Heart left ventricle (tissue), 16 donors: ENCODE measurements around the gene ATP11B. TPM values are rescaled to one million over a fixed set of nuclear protein-coding genes. Genes with fewer than 3 reads are reported as not detected.

ENCODE experiments used
- ATAC-seq, 4 donors: fragments of 200-7000 bp; cut with Tn5 transposase; one replicate each; pipeline ENCODE4 v1.9.1; 2020 to 2022; ENCODE audit warnings: moderate library complexity in 4 of 4, mild to moderate bottlenecking in 3 of 4, moderate number of reproducible peaks in 1 of 4
- DNase-seq, 5 donors: peaks; one replicate each; pipeline ENCODE4 v3.0.0-alpha.2; 2020
- H3K27ac ChIP-seq, 12 donors: fragments of 200-600 bp; sonication (generic) in 4 of 12; one replicate each; pipeline versions ENCODE4 v1.5.0 to v1.8.0; 2016 to 2022; ENCODE audit warnings: mild to moderate bottlenecking in 2 of 12
- H3K27me3 ChIP-seq, 9 donors: fragments of 200-600 bp; sonication (generic) in 2 of 9; one replicate each; pipeline versions ENCODE4 v1.5.1 to v1.8.0; 2016 to 2022; ENCODE audit warnings: mild to moderate bottlenecking in 3 of 9
- H3K36me3 ChIP-seq, 9 donors: fragments of 200-600 bp; sonication (generic) in 2 of 9; one replicate each; pipeline versions ENCODE4 v1.5.0 to v1.8.0; 2018 to 2022; ENCODE audit warnings: mild to moderate bottlenecking in 2 of 9
- H3K4me1 ChIP-seq, 12 donors: fragments of 200-600 bp; sonication (generic) in 4 of 12; one replicate each; pipeline versions ENCODE4 v1.5.0 to v1.8.0; 2016 to 2022; ENCODE audit warnings: mild to moderate bottlenecking in 3 of 12
- H3K4me3 ChIP-seq, 12 donors: fragments of 200-600 bp; sonication (generic) in 4 of 12; one replicate each; pipeline versions ENCODE4 v1.5.0 to v1.8.0; 2017 to 2022; ENCODE audit warnings: mild to moderate bottlenecking in 9 of 12, moderate library complexity in 4 of 12
- H3K9me3 ChIP-seq, 12 donors: fragments of 200-600 bp; sonication (generic) in 4 of 12; one replicate each; pipeline versions ENCODE4 v1.5.0 to v1.8.0; 2016 to 2022; ENCODE audit warnings: mild to moderate bottlenecking in 1 of 12
- CTCF ChIP-seq, 12 donors: fragments of 200-600 bp; sonication (generic) in 4 of 12; IDR thresholded peaks; one replicate each; pipeline versions ENCODE4 v1.5.0 to v1.8.0; 2018 to 2022; ENCODE audit warnings: antibody characterized with exemption in 12 of 12, mild to moderate bottlenecking in 5 of 12
- POLR2A ChIP-seq, 2 donors: fragments of 450-650 bp; IDR thresholded peaks; one replicate each; pipeline ENCODE4 v1.6.1; 2017; ENCODE audit warnings: antibody characterized with exemption in 2 of 2, mild to moderate bottlenecking in 2 of 2, moderate library complexity in 2 of 2
- WGBS, 4 donors: extraction: QIAGEN DNeasy Blood & Tissue Kit in 2 of 4; methylation state at CpG; one replicate each; pipeline versions ENCODE4 v1.1.5 to v1.1.7; 2013 to 2018; 5-methylcytosine and 5-hydroxymethylcytosine counted together
- intact Hi-C, 10 donors: fragments of 100-400 bp; cut with DNase I; formaldehyde crosslinking; loops; one replicate each; pipeline versions ENCODE4 v1.11.1 to v1.14.2; 2022
- polyA plus RNA-seq, 2 donors: library from polyadenylated mRNA; stranded (reverse); fragments of 200-250 nt; gene quantifications; one replicate each; pipeline ENCODE4 v1.2.3, GENCODE V29; 2013
- total RNA-seq, 9 donors: library from RNA; depleted of rRNA in 2 of 9; stranded (reverse); fragments of >200 nt in 2 of 9; fragmentation: NEBNext Ultra II Directional in 3 of 9; extraction: Animal tissue kit (Norgen Biotek cat#: 25700) in 3 of 9; gene quantifications; one replicate each; pipeline versions ENCODE4 v1.1.0 to v1.2.4, GENCODE V29; 2016 to 2023
- donor health status: ischemic (EF 13 %, LVEDD 7.1; RV severe dilation, severe dysfunction).
- donor health status: healthy with polysubstance abuse.
- donor health status: DM: no; HTN: yes; CAD: no.
- donor health status: DM: no; HTN: no; CAD: no.
- donor health status: ischemic (EF 25% LVEDD 6.9; RV normal size, moderate dysfunction).
- donor health status: ischemic (EF 25% LVEDD 5.7; RV mildly dilated, moderate dysfunction).
- donor health status: healthy.
- donor health status: DM: yes; HTN: yes; CAD: no.
- donor health status: ischemic (EF 35%, LVEDD 5.7; RV mildly dilated, moderate dysfunction).
- donor health status: nonischemic (EF 11% LVEDD 7.7; RV severe dilation, severe dysfunction).
- donor health status: DM: yes; HTN: yes; CAD: no.
- donor health status: PGD.
- donor health status: ischemic (EF 29% LVEDD 5.4; RV normal size, mild dysfunction).
- donor health status: nonischemic (EF 23%, LVEDD 6.1; RV moderate dilation, normal function).

Gene ATP11B
- total and polyA plus RNA-seq, 11 donors, result 4.9 to 45.6 (median 30.9) TPM

DNA sequence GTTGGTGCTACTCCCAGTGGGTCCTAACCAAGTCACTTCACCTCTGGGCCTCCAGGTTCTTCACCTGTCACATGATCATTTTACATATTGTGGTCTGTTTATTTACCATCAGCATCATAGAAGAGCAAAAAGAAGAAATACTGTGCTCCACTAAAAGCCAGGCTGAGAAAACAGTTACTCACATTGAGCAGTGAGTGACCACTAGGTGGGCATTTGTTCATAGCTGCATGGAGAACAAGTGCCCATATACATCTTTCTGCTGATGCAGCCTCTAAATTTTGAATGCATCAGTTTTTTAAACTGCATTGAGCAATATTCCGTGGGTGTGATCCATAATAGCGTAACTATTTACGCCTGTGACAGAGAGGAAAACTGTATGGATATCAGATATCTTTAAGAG, 110.9 kb downstream of the ATP11B start:
- Histone ChIP-seq H3K4me3 (no peak overlapping the region), H3K27me3 (no peaks in the 10 kb centered on the region), H3K27ac (no peak overlapping the region), H3K36me3 (peaks cover 0 to 96% (median 61%) of the 10 kb centered on the region in 9 donors), H3K9me3 (no peaks in the 10 kb centered on the region), H3K4me1 (no peaks in the 10 kb centered on the region)
- intact Hi-C loops, result no loop called here
- WGBS, 4 donors, result 92 to 97% (median 96%) methylated on average over 3 of the region's 3 CpGs
- no peak for DNase-seq
- no peak for ATAC-seq
- TF ChIP-seq POLR2A (IDR thresholded peaks at IDR 0.05), result no peak
- TF ChIP-seq CTCF (IDR thresholded peaks at IDR 0.05), result peak in 2 of 12 donors; percentile 4 to 6

GRCh38 chr3:182905623-182906022, 112.3 kb downstream of the ATP11B start:
- Histone ChIP-seq H3K36me3 (peaks cover 0 to 92% (median 46%) of the 10 kb centered on the region in 9 donors), H3K27me3 (no peaks in the 10 kb centered on the region), H3K9me3 (no peaks in the 10 kb centered on the region), H3K27ac (no peak overlapping the region), H3K4me1 (no peaks in the 10 kb centered on the region), H3K4me3 (no peak overlapping the region)
- intact Hi-C loops, result loop anchor here in 1 of 10 donors (5.0 kb wide), 1 partner anchor 482 kb away; no protein-coding TSS in a partner anchor
- no peak for TF ChIP-seq POLR2A (IDR thresholded peaks at IDR 0.05)
- 89 to 98% (median 97%) methylated on average over 4 of the region's 4 CpGs for WGBS, 4 donors
- ATAC-seq, result no peak
- no peak for DNase-seq

GRCh38 chr3:182906036-182906435, 112.7 kb downstream of the ATP11B start:
- no peak for TF ChIP-seq POLR2A (IDR thresholded peaks at IDR 0.05)
- TF ChIP-seq CTCF (IDR thresholded peaks at IDR 0.05), result no peak

DNA sequence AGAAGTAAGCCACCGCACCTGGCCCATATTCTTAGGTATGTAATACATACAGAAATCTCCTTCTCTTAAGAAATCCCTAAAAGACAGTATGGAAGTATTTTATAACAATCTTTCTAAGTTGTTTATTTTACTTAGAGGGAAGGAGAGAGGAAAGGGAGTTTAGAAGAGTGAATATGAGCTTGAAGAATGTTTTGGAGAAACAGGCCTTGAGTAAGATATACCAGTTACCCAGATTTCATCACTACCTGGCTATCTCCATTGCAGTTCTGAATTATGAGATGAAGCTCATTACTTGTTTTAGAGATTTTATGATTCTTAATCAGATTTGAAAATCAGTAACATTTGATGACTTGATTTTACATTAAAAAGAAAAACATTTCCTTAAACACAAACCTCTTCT, 115.2 kb downstream of the ATP11B start:
- Histone ChIP-seq H3K4me1 (peaks cover 0 to under 1% (median 0%) of the 10 kb centered on the region in 12 donors), H3K9me3 (no peaks in the 10 kb centered on the region), H3K27ac (no peak overlapping the region), H3K4me3 (no peak overlapping the region), H3K36me3 (peaks cover 0 to 81% (median 39%) of the 10 kb centered on the region in 9 donors), H3K27me3 (no peaks in the 10 kb centered on the region)
- TF ChIP-seq CTCF (IDR thresholded peaks at IDR 0.05) (no peak), POLR2A (IDR thresholded peaks at IDR 0.05) (no peak)
- no peak for DNase-seq
- no peak for ATAC-seq
- intact Hi-C loops, result loop anchor here in 1 of 10 donors (5.0 kb wide), 1 partner anchor 479 kb away; no protein-coding TSS in a partner anchor
- 95 to 97% (median 96%) methylated on average over 1 of the region's 1 CpG for WGBS, 4 donors

More at GRCh38 chr3:182906036-182906435, 112.7 kb downstream of the ATP11B start:
- H3K9me3 ChIP-seq, result no peaks in the 10 kb centered on the region
- 46 to 100% (median 92%) methylated on average over 1 of the region's 1 CpG for WGBS, 4 donors
- intact Hi-C loops, result loop anchor here in 1 of 10 donors (5.0 kb wide), 1 partner anchor 481 kb away; no protein-coding TSS in a partner anchor
- peaks cover 0 to 91% (median 46%) of the 10 kb centered on the region in 9 donors for H3K36me3 ChIP-seq
- no peak overlapping the region for H3K4me3 ChIP-seq
- no peak overlapping the region for H3K27ac ChIP-seq
- DNase-seq (no peak), ATAC-seq (no peak)
- H3K27me3 ChIP-seq, result no peaks in the 10 kb centered on the region
- H3K4me1 ChIP-seq, result no peaks in the 10 kb centered on the region
